IMR-90 (cell line): ENCODE data around the gene PPP6R3. TPM values are rescaled to one million over a fixed set of nuclear protein-coding genes. Genes with fewer than 3 reads are reported as not detected.

Experiments
- ATAC-seq: fragments of 200-7000 bp; cut with Tn5 transposase; 2 replicates; pipeline ENCODE4 v1.9.1; 2020; ENCODE audit warnings: low read depth, mild to moderate bottlenecking, moderate library complexity
- BruUV-seq: library from RNA; stranded (reverse); fragments of 400-500 nt; replicated peaks from 2 replicates; lab custom pipeline; 2021; lab: Mats Ljungman, UMichigan
- CTCF ChIA-PET: fragments of 300-600 bp; formaldehyde crosslinking; extraction: SDS; loops from one replicate; lab custom pipeline; 2021; ENCODE audit warnings: antibody characterized with exemption; lab: Yijun Ruan, JAX
- POLR2A ChIA-PET: fragments of 300-600 bp; sonication (Branson Sonifier 250); formaldehyde crosslinking; loops from one replicate; lab custom pipeline; 2022; ENCODE audit warnings: antibody characterized with exemption; ENCODE audit not compliant: unreplicated experiment; lab: Charles Lee
- DNase-seq: peaks from one replicate; pipeline ENCODE4 v3.0.0; 2013
- H2AFZ ChIP-seq: replicated peaks from 2 replicates; pipeline ENCODE3; 2013; ENCODE audit warnings: low read length, mild to moderate bottlenecking; ENCODE audit not compliant: poor library complexity
- H2AK5ac ChIP-seq: 2 replicates; pipeline ENCODE4 v1.6.1; 2013; ENCODE audit warnings: low read depth, low read length, inconsistent platforms
- H2AK9ac ChIP-seq: replicated peaks from 2 replicates; pipeline ENCODE3; 2013; ENCODE audit warnings: mild to moderate bottlenecking, low read depth, low read length, moderate library complexity; ENCODE audit not compliant: poor library complexity
- H2BK120ac ChIP-seq: 2 replicates; pipeline ENCODE4 v1.6.1; 2013; ENCODE audit warnings: low read depth, low read length, inconsistent platforms
- H2BK15ac ChIP-seq: 3 replicates; pipeline ENCODE4 v1.6.1; 2013; ENCODE audit warnings: low read depth, low read length, inconsistent platforms
- H2BK20ac ChIP-seq: 2 replicates; pipeline ENCODE4 v1.6.1; 2013; ENCODE audit warnings: low read depth, mild to moderate bottlenecking, inconsistent platforms, low read length, moderate library complexity
- H2BK5ac ChIP-seq: 2 replicates; pipeline ENCODE4 v1.6.1; 2013; ENCODE audit warnings: mild to moderate bottlenecking, low read depth, low read length, inconsistent platforms; ENCODE audit not compliant: poor library complexity, severe bottlenecking
- H3K14ac ChIP-seq: replicated peaks from 2 replicates; pipeline ENCODE4 v1.6.1; 2013; ENCODE audit warnings: low read depth, low read length, inconsistent platforms
- H3K18ac ChIP-seq: 2 replicates; pipeline ENCODE4 v1.6.1; 2013; ENCODE audit warnings: low read depth, low read length, control low read depth
- H3K23ac ChIP-seq: 2 replicates; pipeline ENCODE4 v1.6.1; 2013; ENCODE audit warnings: low read depth, low read length, inconsistent platforms
- H3K27ac ChIP-seq: 2 replicates; pipeline ENCODE4 v1.5.1; 2013; ENCODE audit warnings: mild to moderate bottlenecking, control low read depth, low read length; ENCODE audit not compliant: insufficient read depth
- H3K27me3 ChIP-seq: 2 replicates; pipeline ENCODE4 v1.6.1; 2013; ENCODE audit warnings: low read length; ENCODE audit not compliant: control insufficient read depth, insufficient read depth
- H3K36me3 ChIP-seq: 2 replicates; pipeline ENCODE4 v1.6.1; 2013; ENCODE audit warnings: low read length, mixed read lengths; ENCODE audit not compliant: control insufficient read depth, insufficient read depth
- H3K4ac ChIP-seq: 2 replicates; pipeline ENCODE4 v1.6.1; 2013; ENCODE audit warnings: low read depth, low read length, inconsistent platforms
- H3K4me1 ChIP-seq: 2 replicates; pipeline ENCODE4 v1.6.1; 2013; ENCODE audit warnings: low read length, mixed read lengths; ENCODE audit not compliant: control insufficient read depth, insufficient read depth
- H3K4me2 ChIP-seq: 2 replicates; pipeline ENCODE4 v1.6.1; 2013; ENCODE audit warnings: low read depth, mild to moderate bottlenecking, control low read depth, low read length, moderate library complexity
- H3K4me3 ChIP-seq: 2 replicates; pipeline ENCODE4 v1.5.1; 2013; ENCODE audit warnings: low read depth, mild to moderate bottlenecking, control low read depth, low read length, moderate library complexity; ENCODE audit not compliant: insufficient read depth
- H3K56ac ChIP-seq: 2 replicates; pipeline ENCODE4 v1.6.1; 2013; ENCODE audit warnings: low read length, inconsistent platforms; ENCODE audit not compliant: insufficient read depth; ENCODE audit errors: extremely low read depth
- H3K79me1 ChIP-seq, 2 experiments: 2 replicates each; pipeline ENCODE4 v1.6.1; 2013; ENCODE audit warnings: low read length in 2 of 2, inconsistent platforms in 1 of 2, low read depth in 1 of 2
- H3K9ac ChIP-seq: 2 replicates; pipeline ENCODE4 v1.6.1; 2013; ENCODE audit warnings: low read depth, low read length, control low read depth
- H3K9me1 ChIP-seq: 2 replicates; pipeline ENCODE4 v1.6.1; 2013; ENCODE audit warnings: low read length, inconsistent platforms; ENCODE audit not compliant: insufficient read depth
- H3K9me3 ChIP-seq: 2 replicates; pipeline ENCODE4 v1.6.1; 2013; ENCODE audit warnings: low read length; ENCODE audit not compliant: control insufficient read depth, insufficient read depth
- H4K20me1 ChIP-seq: 2 replicates; pipeline ENCODE4 v1.6.1; 2013; ENCODE audit warnings: low read length, inconsistent platforms; ENCODE audit not compliant: insufficient read depth
- H4K5ac ChIP-seq: 2 replicates; pipeline ENCODE4 v1.6.1; 2013; ENCODE audit warnings: mild to moderate bottlenecking, low read depth, low read length, control low read depth
- H4K8ac ChIP-seq, 2 experiments: 2 replicates each; pipeline ENCODE4 v1.6.1; 2013; ENCODE audit warnings: low read depth in 2 of 2, low read length in 2 of 2, control low read depth in 1 of 2, inconsistent platforms in 1 of 2
- H4K91ac ChIP-seq: 2 replicates; pipeline ENCODE4 v1.6.1; 2013; ENCODE audit warnings: low read depth, low read length, inconsistent platforms; ENCODE audit not compliant: insufficient read depth
- CEBPB ChIP-seq: IDR thresholded peaks from 2 replicates; pipeline ENCODE4 v1.6.1; 2012; ENCODE audit warnings: low read depth, low read length, improper control_type of control experiment
- CHD1 ChIP-seq: IDR thresholded peaks from 2 replicates; pipeline ENCODE4 v1.6.1; 2012; ENCODE audit warnings: low read depth, low read length, improper control_type of control experiment
- FOS ChIP-seq: fragments of 150-350 bp; IDR thresholded peaks from 2 replicates; pipeline ENCODE4 v1.6.1; 2016; ENCODE audit warnings: low read depth, low read length
- MAFK ChIP-seq: IDR thresholded peaks from 2 replicates; pipeline ENCODE4 v1.6.1; 2012; ENCODE audit warnings: low read depth, low read length, improper control_type of control experiment
- MAZ ChIP-seq: IDR thresholded peaks from 2 replicates; pipeline ENCODE4 v1.6.1; 2012; ENCODE audit warnings: low read depth, mild to moderate bottlenecking, low read length, improper control_type of control experiment, moderate library complexity, borderline replicate concordance
- MXI1 ChIP-seq: IDR thresholded peaks from 2 replicates; pipeline ENCODE4 v1.6.1; 2012; ENCODE audit warnings: low read depth, mild to moderate bottlenecking, low read length, moderate library complexity, borderline replicate concordance
- NFE2L2 ChIP-seq: fragments of 150-350 bp; IDR thresholded peaks from 2 replicates; pipeline ENCODE4 v1.6.1; 2016; ENCODE audit warnings: low read depth, mild to moderate bottlenecking, low read length
- POLR2A ChIP-seq: IDR thresholded peaks from 2 replicates; pipeline ENCODE4 v1.6.1; 2012; ENCODE audit warnings: mild to moderate bottlenecking, low read depth, low read length
- RCOR1 ChIP-seq: IDR thresholded peaks from 2 replicates; pipeline ENCODE4 v1.6.1; 2012; ENCODE audit warnings: mild to moderate bottlenecking, low read length, improper control_type of control experiment; ENCODE audit not compliant: insufficient replicate concordance
- RFX5 ChIP-seq: IDR thresholded peaks from 2 replicates; pipeline ENCODE4 v1.8.0; 2012; ENCODE audit warnings: low read depth, mild to moderate bottlenecking, low read length, moderate library complexity
- SMC3 ChIP-seq: fragments of 150-350 bp; IDR thresholded peaks from 2 replicates; pipeline ENCODE4 v1.6.1; 2016; ENCODE audit warnings: low read depth, mild to moderate bottlenecking, antibody characterized with exemption, low read length, moderate library complexity
- WGBS, 2 experiments: methylation state at CpG; one replicate each; pipeline versions ENCODE4 v1.1.5 to v1.1.7; 2013; ENCODE audit warnings: missing lambda C conversion rate in 2 of 2; ENCODE audit not compliant: insufficient read length in 1 of 2; ENCODE audit errors: extremely low coverage in 2 of 2; 5-methylcytosine and 5-hydroxymethylcytosine counted together
- dilution Hi-C: fragments of 300-500 bp; cut with HindIII; formaldehyde crosslinking; loops from one replicate; pipeline ENCODE4 v1.14.3; 2018; ENCODE audit warnings: low sequenced_read_pairs; ENCODE audit not compliant: unreplicated experiment
- in situ Hi-C: fragments of 300-500 bp; cut with MboI; formaldehyde crosslinking; loops from 3 replicates; pipeline ENCODE4 v1.14.3; 2019; ENCODE audit warnings: low sequenced_read_pairs, inconsistent platforms, mixed read lengths
- intact Hi-C: fragments of 100-400 bp; cut with micrococcal nuclease; formaldehyde crosslinking; loops from 2 replicates; pipeline ENCODE4 v1.10.0; 2022
- polyA plus RNA-seq, 3 experiments: library from polyadenylated mRNA; depleted of rRNA; stranded (reverse); fragments of >200 nt; gene quantifications; 2 replicates each; pipeline ENCODE4 v1.2.3, GENCODE V29; 2012; ENCODE audit warnings: low replicate concordance in 1 of 3
- total RNA-seq: library from RNA; depleted of rRNA; stranded (reverse); fragments of >200 nt; gene quantifications from 2 replicates; pipeline ENCODE4 v1.2.3, GENCODE V29; 2012
- TF ChIP-seq, protein P1 (sequence below): fragments of 150-350 bp; IDR thresholded peaks from 2 replicates; pipeline ENCODE4 v1.6.1; 2017; ENCODE audit warnings: mild to moderate bottlenecking, antibody characterized with exemption, low read length, low read depth

The PPP6R3 gene
- total and polyA plus RNA-seq, 2 of the 4 experiments (the other 2 are of a cell fraction), result 29.0 to 123 TPM

DNA sequence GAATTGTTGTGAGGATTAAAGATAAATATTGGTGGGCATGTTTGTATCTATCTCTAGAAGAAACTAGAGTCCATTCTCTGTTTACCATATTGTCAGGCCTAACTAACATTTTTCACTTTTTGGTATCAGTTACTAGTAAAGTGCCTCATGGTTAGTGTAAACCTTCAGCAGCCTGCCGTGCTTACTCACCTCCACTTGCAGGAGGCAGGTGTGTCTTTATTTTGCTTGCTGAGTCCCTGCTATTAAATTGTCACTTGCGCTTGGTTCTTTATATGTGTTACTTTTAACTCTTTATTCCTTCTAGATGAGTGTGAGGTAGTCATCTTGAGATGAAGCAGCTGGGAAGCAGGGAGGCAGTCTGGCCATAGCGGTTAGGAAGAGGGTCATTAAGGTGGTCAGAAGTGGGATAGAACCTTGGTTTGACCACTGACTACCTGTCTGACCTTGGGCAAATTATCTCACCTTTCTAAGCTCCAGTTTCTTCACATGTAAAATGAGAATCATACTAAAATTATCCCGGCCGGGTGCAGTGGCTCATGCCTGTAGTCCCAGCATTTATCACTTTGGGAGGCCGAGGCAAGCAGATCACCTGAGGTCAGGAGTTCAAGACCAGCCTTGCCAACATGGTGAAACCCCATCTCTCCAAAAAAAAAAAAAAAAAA is 21.2 kb downstream of the PPP6R3 start:
- H2AK5ac ChIP-seq, result no peak overlapping the region
- H2BK5ac ChIP-seq, result no peak overlapping the region
- no peaks in the 10 kb centered on the region for H3K36me3 ChIP-seq
- H3K27ac ChIP-seq, result no peak overlapping the region
- H3K27me3 ChIP-seq, result no peaks in the 10 kb centered on the region
- DNase-seq, result no peak
- peaks cover 6 to 63% of the 10 kb centered on the region in 2 experiments; a peak in 3 of 4 replicates for H3K79me1 ChIP-seq
- peaks cover 86% of the 10 kb centered on the region for H4K20me1 ChIP-seq
- dilution Hi-C loops, result no loop called here
- H2AK9ac ChIP-seq, result no peak overlapping the region
- in situ Hi-C loops, result no loop called here
- no peak for ATAC-seq
- H2BK20ac ChIP-seq, result no peak overlapping the region
- H2BK15ac ChIP-seq, result no peak overlapping the region
- H2AFZ ChIP-seq, result no peak overlapping the region
- ChIA-PET POLR2A (no interaction called here), CTCF (no interaction called here)
- WGBS, 2 experiments, result no CpG with 5 or more reads among the region's 6 CpGs
- intact Hi-C loops, result no loop called here
- H3K56ac ChIP-seq, result no peak overlapping the region
- no peak for TF ChIP-seq RFX5
- TF ChIP-seq MAFK, result no peak
- TF ChIP-seq POLR2A, result no peak
- TF ChIP-seq MAZ, result no peak
- no peak for TF ChIP-seq FOS
- TF ChIP-seq, protein P1, sequence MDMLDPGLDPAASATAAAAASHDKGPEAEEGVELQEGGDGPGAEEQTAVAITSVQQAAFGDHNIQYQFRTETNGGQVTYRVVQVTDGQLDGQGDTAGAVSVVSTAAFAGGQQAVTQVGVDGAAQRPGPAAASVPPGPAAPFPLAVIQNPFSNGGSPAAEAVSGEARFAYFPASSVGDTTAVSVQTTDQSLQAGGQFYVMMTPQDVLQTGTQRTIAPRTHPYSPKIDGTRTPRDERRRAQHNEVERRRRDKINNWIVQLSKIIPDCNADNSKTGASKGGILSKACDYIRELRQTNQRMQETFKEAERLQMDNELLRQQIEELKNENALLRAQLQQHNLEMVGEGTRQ, result no peak
- no peak for TF ChIP-seq RCOR1
- no peak for TF ChIP-seq MXI1
- no peak for TF ChIP-seq CEBPB
- TF ChIP-seq CHD1, result no peak
- no peak for TF ChIP-seq NFE2L2
- no peak for TF ChIP-seq SMC3
- H3K4me1 ChIP-seq, result 0 out of 2 replicates have a peak, but pooled peaks cover 6% of the 10 kb centered on the region
- no TSS peak for BruUV-seq
- H4K5ac ChIP-seq, result no peak overlapping the region
- H3K9me3 ChIP-seq, result no peaks in the 10 kb centered on the region
- no peak overlapping the region for H3K4me3 ChIP-seq
- H3K4me2 ChIP-seq, result no peak overlapping the region
- H3K4ac ChIP-seq, result no peak overlapping the region
- H3K9ac ChIP-seq, result no peak overlapping the region
- no peak overlapping the region for H3K18ac ChIP-seq
- no peak overlapping the region for H3K14ac ChIP-seq
- H2BK120ac ChIP-seq, result no peak overlapping the region
- peaks cover 10% of the 10 kb centered on the region for H3K9me1 ChIP-seq
- no peak overlapping the region for H4K91ac ChIP-seq
- no peak overlapping the region for H4K8ac ChIP-seq
- H3K23ac ChIP-seq, result no peak overlapping the region
